Measurements from ENCODE around the gene MPHOSPH10.

- TF ChIP-seq REST (IDR thresholded peaks at IDR 0.05; ENCODE audit: low read depth) (no peak), RAD21 (IDR thresholded peaks at IDR 0.05; ENCODE audit: low read depth) (no peak), MAX (IDR thresholded peaks at IDR 0.05) (no peak), FOXM1 (IDR thresholded peaks at IDR 0.05; ENCODE audit: borderline replicate concordance, low read depth) (no peak), YY1 (IDR thresholded peaks at IDR 0.05; ENCODE audit: low read depth) (no peak), EGR1 (IDR thresholded peaks at IDR 0.05) (no peak), EP300 (IDR thresholded peaks at IDR 0.05; ENCODE audit: borderline replicate concordance) (no peak), ZBTB7A (IDR thresholded peaks at IDR 0.05; ENCODE audit: low read depth) (no peak), CREB1 (IDR thresholded peaks at IDR 0.05; ENCODE audit: low read depth) (no peak), TCF12 (IDR thresholded peaks at IDR 0.05; ENCODE audit: low read depth) (no peak), USF1 (IDR thresholded peaks at IDR 0.05) (no peak)
These were observed 9.0 kb upstream of the MPHOSPH10 start for GRCh38 chr2:71121479-71121878.

Measured in Ishikawa (cell line).